ENCODE results near the gene C4BPA. TPM values are rescaled to one million over a fixed set of nuclear protein-coding genes. Genes with fewer than 3 reads are reported as not detected.
A peak's percentile ranks its signal among the peaks of the same experiment; 100 is the strongest.

Gene C4BPA
- total and polyA plus RNA-seq, 4 donors, result 49.5 to 1,527 (median 1,194) TPM

DNA sequence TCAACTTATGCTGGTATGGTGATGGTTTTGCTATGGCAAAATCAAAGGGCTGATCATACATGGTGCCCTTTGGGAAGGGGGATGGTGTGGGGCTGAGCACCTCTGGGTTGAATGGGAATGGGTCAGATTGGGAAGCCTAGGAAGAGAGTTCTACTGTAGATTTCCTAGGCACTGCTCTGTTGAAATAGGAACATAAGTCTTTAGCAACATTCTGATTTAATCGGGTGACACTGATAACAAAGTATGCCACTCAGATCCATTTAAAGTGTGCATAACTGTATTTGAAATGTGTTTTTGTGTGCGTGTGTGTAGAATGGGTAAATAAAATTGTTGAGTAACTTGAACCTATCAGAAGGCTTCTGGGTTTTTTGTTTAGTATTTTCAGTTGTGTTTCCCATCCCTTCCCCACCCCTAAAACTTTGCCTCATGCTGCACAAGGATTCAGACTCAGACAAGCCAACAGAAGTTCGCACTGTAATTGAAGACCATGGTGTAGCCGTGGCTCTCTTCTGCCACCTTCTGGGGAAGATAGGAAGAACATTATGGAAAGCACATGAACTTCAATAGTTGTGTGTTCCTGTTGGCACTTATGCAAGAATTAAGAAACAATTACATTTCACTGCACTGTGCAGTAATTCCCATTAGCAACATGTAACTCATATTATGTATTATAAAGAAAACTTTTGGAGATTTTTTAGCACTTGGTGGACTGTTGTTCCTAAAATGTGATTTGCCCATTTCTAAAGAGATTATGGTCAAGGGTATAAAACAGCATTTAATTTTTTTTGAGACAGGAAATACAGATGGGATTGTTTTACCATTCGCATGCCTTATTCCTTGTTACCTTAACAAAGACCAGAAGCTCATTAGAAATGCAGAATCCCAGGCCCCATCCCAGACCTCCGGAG is 26.3 kb upstream of the C4BPA start (continued):
- TF ChIP-seq, protein P1, sequence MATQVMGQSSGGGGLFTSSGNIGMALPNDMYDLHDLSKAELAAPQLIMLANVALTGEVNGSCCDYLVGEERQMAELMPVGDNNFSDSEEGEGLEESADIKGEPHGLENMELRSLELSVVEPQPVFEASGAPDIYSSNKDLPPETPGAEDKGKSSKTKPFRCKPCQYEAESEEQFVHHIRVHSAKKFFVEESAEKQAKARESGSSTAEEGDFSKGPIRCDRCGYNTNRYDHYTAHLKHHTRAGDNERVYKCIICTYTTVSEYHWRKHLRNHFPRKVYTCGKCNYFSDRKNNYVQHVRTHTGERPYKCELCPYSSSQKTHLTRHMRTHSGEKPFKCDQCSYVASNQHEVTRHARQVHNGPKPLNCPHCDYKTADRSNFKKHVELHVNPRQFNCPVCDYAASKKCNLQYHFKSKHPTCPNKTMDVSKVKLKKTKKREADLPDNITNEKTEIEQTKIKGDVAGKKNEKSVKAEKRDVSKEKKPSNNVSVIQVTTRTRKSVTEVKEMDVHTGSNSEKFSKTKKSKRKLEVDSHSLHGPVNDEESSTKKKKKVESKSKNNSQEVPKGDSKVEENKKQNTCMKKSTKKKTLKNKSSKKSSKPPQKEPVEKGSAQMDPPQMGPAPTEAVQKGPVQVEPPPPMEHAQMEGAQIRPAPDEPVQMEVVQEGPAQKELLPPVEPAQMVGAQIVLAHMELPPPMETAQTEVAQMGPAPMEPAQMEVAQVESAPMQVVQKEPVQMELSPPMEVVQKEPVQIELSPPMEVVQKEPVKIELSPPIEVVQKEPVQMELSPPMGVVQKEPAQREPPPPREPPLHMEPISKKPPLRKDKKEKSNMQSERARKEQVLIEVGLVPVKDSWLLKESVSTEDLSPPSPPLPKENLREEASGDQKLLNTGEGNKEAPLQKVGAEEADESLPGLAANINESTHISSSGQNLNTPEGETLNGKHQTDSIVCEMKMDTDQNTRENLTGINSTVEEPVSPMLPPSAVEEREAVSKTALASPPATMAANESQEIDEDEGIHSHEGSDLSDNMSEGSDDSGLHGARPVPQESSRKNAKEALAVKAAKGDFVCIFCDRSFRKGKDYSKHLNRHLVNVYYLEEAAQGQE (IDR thresholded peaks at IDR 0.05), result peak; percentile 57
- TF ChIP-seq YY1 (IDR thresholded peaks at IDR 0.05) (peak; percentile 58), ATF3 (IDR thresholded peaks at IDR 0.05) (no peak)

DNA sequence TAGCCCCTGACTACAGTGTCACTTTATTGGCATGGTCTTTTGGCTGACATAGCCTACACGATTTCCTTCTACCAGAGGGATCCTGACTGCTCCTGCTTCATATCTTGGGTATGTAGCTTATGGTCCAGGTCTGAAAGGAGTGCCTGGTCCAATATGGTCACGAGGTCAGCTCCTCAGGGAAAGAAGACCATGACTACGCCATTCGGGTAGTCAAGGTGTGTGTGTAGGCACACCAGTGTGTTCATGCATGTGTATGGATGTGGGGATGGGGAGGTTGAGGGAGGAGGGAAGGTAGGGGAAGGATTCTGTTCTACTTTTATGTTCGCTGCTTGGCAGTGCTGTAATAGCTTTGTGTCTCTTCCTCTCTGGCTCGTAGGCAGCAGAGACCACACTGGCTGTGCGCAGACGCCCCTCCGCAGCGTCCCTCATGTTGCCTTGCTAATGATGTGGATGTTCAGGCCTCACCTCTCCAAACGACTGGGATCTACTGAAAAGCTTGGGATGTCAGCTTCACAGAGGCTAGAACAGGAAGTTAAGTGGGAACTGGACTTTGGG is 25.4 kb upstream of the C4BPA start:
- H3K9ac ChIP-seq (ENCODE audit: low read depth in 1 of 2, low read length in 2 of 2), result no peak overlapping the region
- H3K27me3 ChIP-seq (ENCODE audit: control insufficient read depth in 4 of 4, insufficient read depth in 4 of 4, low read length in 3 of 4), result no peaks in the 10 kb centered on the region
- TF ChIP-seq HNF4A (conservative IDR thresholded peaks at IDR 0.05) (no peak), HNF4G (IDR thresholded peaks at IDR 0.05) (no peak), EGR1 (IDR thresholded peaks at IDR 0.05; ENCODE audit: low read depth in 2 of 2) (no peak), RAD21 (IDR thresholded peaks at IDR 0.05) (no peak), FOXA1 (IDR thresholded peaks at IDR 0.05) (no peak), RXRA (IDR thresholded peaks at IDR 0.05) (no peak), SP1 (IDR thresholded peaks at IDR 0.05) (no peak), ATF3 (IDR thresholded peaks at IDR 0.05) (no peak), GABPA (IDR thresholded peaks at IDR 0.05 in 1 of 2, conservative IDR thresholded peaks at IDR 0.05 in 1 of 2) (no peak), YY1 (IDR thresholded peaks at IDR 0.05) (no peak), CTCF (IDR thresholded peaks at IDR 0.05; ENCODE audit: low read depth, low read length, missing input control) (no peak), JUND (IDR thresholded peaks at IDR 0.05) (no peak), FOXA2 (IDR thresholded peaks at IDR 0.05) (no peak), TAF1 (conservative IDR thresholded peaks at IDR 0.05) (no peak), NR2F2 (IDR thresholded peaks at IDR 0.05) (no peak)
- TF ChIP-seq, protein P2, sequence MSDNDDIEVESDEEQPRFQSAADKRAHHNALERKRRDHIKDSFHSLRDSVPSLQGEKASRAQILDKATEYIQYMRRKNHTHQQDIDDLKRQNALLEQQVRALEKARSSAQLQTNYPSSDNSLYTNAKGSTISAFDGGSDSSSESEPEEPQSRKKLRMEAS (IDR thresholded peaks at IDR 0.05), result no peak
- TF ChIP-seq, protein P3, sequence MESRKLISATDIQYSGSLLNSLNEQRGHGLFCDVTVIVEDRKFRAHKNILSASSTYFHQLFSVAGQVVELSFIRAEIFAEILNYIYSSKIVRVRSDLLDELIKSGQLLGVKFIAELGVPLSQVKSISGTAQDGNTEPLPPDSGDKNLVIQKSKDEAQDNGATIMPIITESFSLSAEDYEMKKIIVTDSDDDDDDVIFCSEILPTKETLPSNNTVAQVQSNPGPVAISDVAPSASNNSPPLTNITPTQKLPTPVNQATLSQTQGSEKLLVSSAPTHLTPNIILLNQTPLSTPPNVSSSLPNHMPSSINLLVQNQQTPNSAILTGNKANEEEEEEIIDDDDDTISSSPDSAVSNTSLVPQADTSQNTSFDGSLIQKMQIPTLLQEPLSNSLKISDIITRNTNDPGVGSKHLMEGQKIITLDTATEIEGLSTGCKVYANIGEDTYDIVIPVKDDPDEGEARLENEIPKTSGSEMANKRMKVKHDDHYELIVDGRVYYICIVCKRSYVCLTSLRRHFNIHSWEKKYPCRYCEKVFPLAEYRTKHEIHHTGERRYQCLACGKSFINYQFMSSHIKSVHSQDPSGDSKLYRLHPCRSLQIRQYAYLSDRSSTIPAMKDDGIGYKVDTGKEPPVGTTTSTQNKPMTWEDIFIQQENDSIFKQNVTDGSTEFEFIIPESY (IDR thresholded peaks at IDR 0.05), result no peak
- TF ChIP-seq, protein P1 (IDR thresholded peaks at IDR 0.05), result no peak
- H3K4me1 ChIP-seq (ENCODE audit: control insufficient read depth in 4 of 4, insufficient read depth in 4 of 4, low read length in 3 of 4), result peaks cover 2 to 11% (median 7%) of the 10 kb centered on the region in 4 donors
- H3K36me3 ChIP-seq (ENCODE audit: control insufficient read depth in 4 of 4, insufficient read depth in 3 of 4, low read depth in 1 of 4, low read length in 3 of 4), result no peaks in the 10 kb centered on the region
- no peak overlapping the region for H3K27ac ChIP-seq (ENCODE audit: low read depth in 1 of 2, low read length in 2 of 2)
- no peak for DNase-seq (ENCODE audit: low spot score)
- no peaks in the 10 kb centered on the region for H3K9me3 ChIP-seq (ENCODE audit: control insufficient read depth in 4 of 4, low read length in 3 of 4)
- WGBS, result 89% methylated on average over 11 of the region's 11 CpGs
- H3K4me3 ChIP-seq (ENCODE audit: low read depth in 1 of 3, low read length in 3 of 3), result no peak overlapping the region

Data from liver (tissue), 9 donors.